Lung (tissue), 12 donors: Measurements from ENCODE around the gene IFT57. TPM values are rescaled to one million over a fixed set of nuclear protein-coding genes. Genes with fewer than 3 reads are reported as not detected.

Experiments used
- ATAC-seq: fragments of 200-7000 bp; cut with Tn5 transposase; one replicate; pipeline ENCODE4 v1.9.1; 2020; ENCODE audit warnings: moderate number of reproducible peaks; ENCODE audit not compliant: insufficient read depth, low FRiP score
- DNase-seq, 3 donors: peaks; one replicate each; pipeline ENCODE4 v3.0.0-alpha.2; 2013 to 2017
- H3K27ac ChIP-seq, 2 donors: one replicate each; pipeline ENCODE4 v1.5.1; 2013; ENCODE audit warnings: mild to moderate bottlenecking in 2 of 2, moderate library complexity in 2 of 2, control low read depth in 1 of 2, inconsistent platforms in 1 of 2, low read depth in 1 of 2, low read length in 1 of 2
- H3K27me3 ChIP-seq, 3 donors: one replicate each; pipeline ENCODE4 v1.5.1; 2013; ENCODE audit warnings: low read length in 2 of 3; ENCODE audit not compliant: control insufficient read depth in 3 of 3, insufficient read depth in 3 of 3
- H3K36me3 ChIP-seq, 4 donors: one replicate each; pipeline ENCODE4 v1.5.1; 2013; ENCODE audit warnings: low read length in 4 of 4, mild to moderate bottlenecking in 1 of 4, moderate library complexity in 1 of 4; ENCODE audit not compliant: control insufficient read depth in 4 of 4, insufficient read depth in 4 of 4
- H3K4me1 ChIP-seq, 5 donors: one replicate each; pipeline ENCODE4 v1.5.1; 2013; ENCODE audit warnings: low read length in 5 of 5, mild to moderate bottlenecking in 2 of 5, moderate library complexity in 1 of 5; ENCODE audit not compliant: control insufficient read depth in 5 of 5, insufficient read depth in 5 of 5
- H3K4me3 ChIP-seq: one replicate; pipeline ENCODE4 v1.5.1; 2013; ENCODE audit warnings: mild to moderate bottlenecking, control low read depth, moderate library complexity
- H3K9ac ChIP-seq, 2 donors: one replicate each; pipeline ENCODE4 v1.5.1; 2013; ENCODE audit warnings: low read length in 2 of 2, control low read depth in 1 of 2; ENCODE audit not compliant: insufficient read depth in 1 of 2
- H3K9me3 ChIP-seq, 4 donors: one replicate each; pipeline ENCODE4 v1.5.1; 2013; ENCODE audit warnings: low read length in 3 of 4, mild to moderate bottlenecking in 1 of 4, moderate library complexity in 1 of 4; ENCODE audit not compliant: control insufficient read depth in 4 of 4, insufficient read depth in 3 of 4
- CTCF ChIP-seq: IDR thresholded peaks from 2 replicates; pipeline ENCODE4 v1.5.1; 2012; ENCODE audit warnings: mild to moderate bottlenecking; ENCODE audit errors: control extremely low read depth, extremely low read depth
- WGBS, 2 donors: extraction: QIAGEN DNeasy Blood & Tissue Kit; methylation state at CpG; one replicate each; pipeline ENCODE4 v1.1.7; 2013; 5-methylcytosine and 5-hydroxymethylcytosine counted together
- polyA plus RNA-seq, 2 donors: library from polyadenylated mRNA; stranded (reverse); fragments of 200-250 nt; gene quantifications; one replicate each; pipeline ENCODE4 v1.2.1, GENCODE V29; 2013
- total RNA-seq, 2 donors: library from RNA; depleted of rRNA in 1 of 2; stranded (reverse); fragments of >200 nt in 1 of 2; gene quantifications; one replicate each; pipeline ENCODE4 v1.2.1, GENCODE V29; 2014 to 2021
- donor health status: control.
- donor health status: control.
- donor health status: Bipolar disorder and iron deficiency.
- donor health status: healthy.
- donor health status: DM: yes; HTN: yes; CAD: no.

IFT57 gene
- total and polyA plus RNA-seq, 4 donors = 66.1 to 205 (median 129) TPM

- no peaks in the 10 kb centered on the region for H3K4me1 ChIP-seq
- no peak for TF ChIP-seq CTCF
- H3K27me3 ChIP-seq = no peaks in the 10 kb centered on the region
- no peak for DNase-seq
- no peak overlapping the region for H3K9ac ChIP-seq
- H3K27ac ChIP-seq = no peak overlapping the region
- ATAC-seq = no peak
- no peaks in the 10 kb centered on the region for H3K9me3 ChIP-seq
- H3K4me3 ChIP-seq = no peak overlapping the region
- no peaks in the 10 kb centered on the region for H3K36me3 ChIP-seq
- 82 to 96% methylated on average over 2 of the region's 2 CpGs for WGBS, 2 donors
Observed at GRCh38 chr3:108243243-108243642, 21.0 kb upstream of the IFT57 start.

DNA sequence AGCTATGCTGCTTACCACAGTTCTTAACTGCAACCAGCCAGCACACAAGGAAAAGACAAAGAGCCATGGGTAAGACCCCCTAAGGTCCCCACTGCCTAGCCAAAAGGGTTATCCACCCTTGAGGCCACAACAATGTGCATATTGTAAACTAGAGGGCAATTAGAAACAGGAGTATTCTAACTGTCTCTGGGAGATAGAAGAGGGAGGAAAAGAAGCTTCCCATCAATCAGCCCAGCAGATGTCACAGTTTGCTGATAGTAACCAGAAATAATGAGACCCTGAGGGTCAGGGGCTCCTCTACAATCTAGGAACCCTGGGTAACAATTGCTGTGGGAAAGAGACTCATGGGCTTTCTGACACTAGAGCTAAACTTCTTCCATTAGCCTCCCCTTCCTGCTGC is 20.6 kb upstream of the IFT57 start:
- Histone ChIP-seq H3K4me3 (no peak overlapping the region), H3K9ac (no peak overlapping the region), H3K36me3 (no peaks in the 10 kb centered on the region), H3K27me3 (no peaks in the 10 kb centered on the region), H3K4me1 (no peaks in the 10 kb centered on the region), H3K9me3 (no peaks in the 10 kb centered on the region), H3K27ac (no peak overlapping the region)
- no peak for TF ChIP-seq CTCF
- ATAC-seq = no peak
- no peak for DNase-seq

DNA sequence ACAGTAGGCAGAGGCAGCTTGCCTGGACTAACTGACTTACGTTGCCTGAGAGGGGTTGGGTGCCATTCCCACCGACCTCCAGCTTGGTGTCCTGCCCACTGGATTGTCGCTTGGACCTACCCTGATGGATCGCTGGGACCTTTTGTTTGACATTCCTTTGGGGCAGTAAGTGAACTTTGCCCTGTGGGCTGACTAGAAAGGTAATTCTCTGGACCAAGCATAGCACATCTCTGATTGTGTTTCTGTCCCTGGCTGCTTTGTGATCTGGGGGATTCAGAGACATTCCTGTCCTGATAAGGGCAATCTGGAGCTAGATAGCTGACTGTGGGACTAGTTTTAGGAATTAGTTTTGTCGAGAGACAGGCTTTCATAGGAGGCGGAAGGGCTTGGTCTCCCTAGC is 19.5 kb upstream of the IFT57 start:
- no peaks in the 10 kb centered on the region for H3K27me3 ChIP-seq
- no peaks in the 10 kb centered on the region for H3K36me3 ChIP-seq
- no peak for TF ChIP-seq CTCF
- H3K4me1 ChIP-seq = no peaks in the 10 kb centered on the region
- no peak overlapping the region for H3K4me3 ChIP-seq
- H3K9me3 ChIP-seq = peaks cover 0 to 2% (median 0%) of the 10 kb centered on the region in 4 donors
- no peak for DNase-seq
- no peak overlapping the region for H3K27ac ChIP-seq
- no peak overlapping the region for H3K9ac ChIP-seq
- no peak for ATAC-seq
- 90 to 98% methylated on average over 6 of the region's 6 CpGs for WGBS, 2 donors

DNA sequence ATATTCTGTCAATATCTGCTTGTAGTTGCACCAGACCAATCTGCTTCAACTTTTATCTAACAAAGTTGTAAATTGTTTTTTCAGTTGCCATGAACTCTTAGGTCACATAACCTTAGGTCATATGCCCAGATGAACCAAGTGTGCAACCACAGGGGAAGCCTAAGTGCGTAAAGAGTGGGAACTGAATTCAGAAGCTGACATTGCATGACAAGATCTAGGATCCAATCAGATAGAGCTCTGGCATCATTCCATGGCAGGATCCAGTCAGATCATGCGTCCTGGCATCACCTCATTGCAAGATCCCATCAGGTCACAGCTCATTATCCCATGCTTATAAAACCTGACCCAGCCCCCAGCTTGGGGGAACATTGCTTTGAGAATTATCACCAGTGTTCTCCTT is 18.9 kb upstream of the IFT57 start:
- ATAC-seq = no peak

More for the DNA sequence above, 18.9 kb upstream of the IFT57 start:
- TF ChIP-seq CTCF = no peak
- Histone ChIP-seq H3K9ac (no peak overlapping the region), H3K27ac (no peak overlapping the region), H3K4me3 (no peak overlapping the region), H3K9me3 (peaks cover 0 to 2% (median 0%) of the 10 kb centered on the region in 4 donors), H3K27me3 (no peaks in the 10 kb centered on the region), H3K4me1 (no peaks in the 10 kb centered on the region), H3K36me3 (no peaks in the 10 kb centered on the region)
- no peak for DNase-seq
- 81 to 82% methylated on average over 2 of the region's 2 CpGs for WGBS, 2 donors
